Sigmoid colon (tissue), 3 donors: ENCODE results near the gene CT45A1.
"Not testable (repeated sequence)": the region's sequence is repeated elsewhere in the genome, so short reads cannot be mapped to it uniquely, and the experiment has no call there.

Source experiments
- CTCF ChIP-seq, 4 experiments: fragments of 450-650 bp in 3 of 4; fragments of 200-600 bp in 1 of 4; IDR thresholded peaks; one replicate each; pipeline ENCODE4 v1.5.1; 2016 to 2019; ENCODE audit warnings: antibody characterized with exemption in 4 of 4, mild to moderate bottlenecking in 3 of 4, moderate library complexity in 2 of 4
- POLR2A ChIP-seq, 2 donors: fragments of 450-650 bp; IDR thresholded peaks; one replicate each; pipeline ENCODE4 v1.6.1; 2016; ENCODE audit warnings: antibody characterized with exemption in 2 of 2, mild to moderate bottlenecking in 2 of 2, moderate library complexity in 2 of 2

- TF ChIP-seq CTCF, POLR2A (IDR thresholded peaks at IDR 0.05): not testable (repeated sequence)
These were observed 21.2 kb downstream of the CT45A1 start for GRCh38 chrX:135734666-135735065.
